IMR-90 (cell line): Measurements from ENCODE around the gene SLFNL1. TPM values are rescaled to one million over a fixed set of nuclear protein-coding genes. Genes with fewer than 3 reads are reported as not detected.

ENCODE experiments used
- ATAC-seq: fragments of 200-7000 bp; cut with Tn5 transposase; 2 replicates; pipeline ENCODE4 v1.9.1; 2020; ENCODE audit warnings: low read depth, mild to moderate bottlenecking, moderate library complexity
- BruUV-seq: library from RNA; stranded (reverse); fragments of 400-500 nt; replicated peaks from 2 replicates; lab custom pipeline; 2021; lab: Mats Ljungman, UMichigan
- CTCF ChIA-PET: fragments of 300-600 bp; formaldehyde crosslinking; extraction: SDS; loops from one replicate; lab custom pipeline; 2021; ENCODE audit warnings: antibody characterized with exemption; lab: Yijun Ruan, JAX
- POLR2A ChIA-PET: fragments of 300-600 bp; sonication (Branson Sonifier 250); formaldehyde crosslinking; loops from one replicate; lab custom pipeline; 2022; ENCODE audit warnings: antibody characterized with exemption; ENCODE audit not compliant: unreplicated experiment; lab: Charles Lee
- DNase-seq: peaks from one replicate; pipeline ENCODE4 v3.0.0; 2013
- H2AFZ ChIP-seq: replicated peaks from 2 replicates; pipeline ENCODE3; 2013; ENCODE audit warnings: low read length, mild to moderate bottlenecking; ENCODE audit not compliant: poor library complexity
- H2AK5ac ChIP-seq: 2 replicates; pipeline ENCODE4 v1.6.1; 2013; ENCODE audit warnings: low read depth, low read length, inconsistent platforms
- H2AK9ac ChIP-seq: replicated peaks from 2 replicates; pipeline ENCODE3; 2013; ENCODE audit warnings: mild to moderate bottlenecking, low read depth, low read length, moderate library complexity; ENCODE audit not compliant: poor library complexity
- H2BK120ac ChIP-seq: 2 replicates; pipeline ENCODE4 v1.6.1; 2013; ENCODE audit warnings: low read depth, low read length, inconsistent platforms
- H2BK15ac ChIP-seq: 3 replicates; pipeline ENCODE4 v1.6.1; 2013; ENCODE audit warnings: low read depth, low read length, inconsistent platforms
- H2BK20ac ChIP-seq: 2 replicates; pipeline ENCODE4 v1.6.1; 2013; ENCODE audit warnings: low read depth, mild to moderate bottlenecking, inconsistent platforms, low read length, moderate library complexity
- H2BK5ac ChIP-seq: 2 replicates; pipeline ENCODE4 v1.6.1; 2013; ENCODE audit warnings: mild to moderate bottlenecking, low read depth, low read length, inconsistent platforms; ENCODE audit not compliant: poor library complexity, severe bottlenecking
- H3K14ac ChIP-seq: replicated peaks from 2 replicates; pipeline ENCODE4 v1.6.1; 2013; ENCODE audit warnings: low read depth, low read length, inconsistent platforms
- H3K18ac ChIP-seq: 2 replicates; pipeline ENCODE4 v1.6.1; 2013; ENCODE audit warnings: low read depth, low read length, control low read depth
- H3K23ac ChIP-seq: 2 replicates; pipeline ENCODE4 v1.6.1; 2013; ENCODE audit warnings: low read depth, low read length, inconsistent platforms
- H3K27ac ChIP-seq: 2 replicates; pipeline ENCODE4 v1.5.1; 2013; ENCODE audit warnings: mild to moderate bottlenecking, control low read depth, low read length; ENCODE audit not compliant: insufficient read depth
- H3K27me3 ChIP-seq: 2 replicates; pipeline ENCODE4 v1.6.1; 2013; ENCODE audit warnings: low read length; ENCODE audit not compliant: control insufficient read depth, insufficient read depth
- H3K36me3 ChIP-seq: 2 replicates; pipeline ENCODE4 v1.6.1; 2013; ENCODE audit warnings: low read length, mixed read lengths; ENCODE audit not compliant: control insufficient read depth, insufficient read depth
- H3K4ac ChIP-seq: 2 replicates; pipeline ENCODE4 v1.6.1; 2013; ENCODE audit warnings: low read depth, low read length, inconsistent platforms
- H3K4me1 ChIP-seq: 2 replicates; pipeline ENCODE4 v1.6.1; 2013; ENCODE audit warnings: low read length, mixed read lengths; ENCODE audit not compliant: control insufficient read depth, insufficient read depth
- H3K4me2 ChIP-seq: 2 replicates; pipeline ENCODE4 v1.6.1; 2013; ENCODE audit warnings: low read depth, mild to moderate bottlenecking, control low read depth, low read length, moderate library complexity
- H3K4me3 ChIP-seq: 2 replicates; pipeline ENCODE4 v1.5.1; 2013; ENCODE audit warnings: low read depth, mild to moderate bottlenecking, control low read depth, low read length, moderate library complexity; ENCODE audit not compliant: insufficient read depth
- H3K56ac ChIP-seq: 2 replicates; pipeline ENCODE4 v1.6.1; 2013; ENCODE audit warnings: low read length, inconsistent platforms; ENCODE audit not compliant: insufficient read depth; ENCODE audit errors: extremely low read depth
- H3K79me1 ChIP-seq, 2 experiments: 2 replicates each; pipeline ENCODE4 v1.6.1; 2013; ENCODE audit warnings: low read length in 2 of 2, inconsistent platforms in 1 of 2, low read depth in 1 of 2
- H3K9ac ChIP-seq: 2 replicates; pipeline ENCODE4 v1.6.1; 2013; ENCODE audit warnings: low read depth, low read length, control low read depth
- H3K9me1 ChIP-seq: 2 replicates; pipeline ENCODE4 v1.6.1; 2013; ENCODE audit warnings: low read length, inconsistent platforms; ENCODE audit not compliant: insufficient read depth
- H3K9me3 ChIP-seq: 2 replicates; pipeline ENCODE4 v1.6.1; 2013; ENCODE audit warnings: low read length; ENCODE audit not compliant: control insufficient read depth, insufficient read depth
- H4K20me1 ChIP-seq: 2 replicates; pipeline ENCODE4 v1.6.1; 2013; ENCODE audit warnings: low read length, inconsistent platforms; ENCODE audit not compliant: insufficient read depth
- H4K5ac ChIP-seq: 2 replicates; pipeline ENCODE4 v1.6.1; 2013; ENCODE audit warnings: mild to moderate bottlenecking, low read depth, low read length, control low read depth
- H4K8ac ChIP-seq, 2 experiments: 2 replicates each; pipeline ENCODE4 v1.6.1; 2013; ENCODE audit warnings: low read depth in 2 of 2, low read length in 2 of 2, control low read depth in 1 of 2, inconsistent platforms in 1 of 2
- H4K91ac ChIP-seq: 2 replicates; pipeline ENCODE4 v1.6.1; 2013; ENCODE audit warnings: low read depth, low read length, inconsistent platforms; ENCODE audit not compliant: insufficient read depth
- BHLHE40 ChIP-seq: fragments of 150-350 bp; IDR thresholded peaks from 2 replicates; pipeline ENCODE4 v1.6.1; 2016; ENCODE audit warnings: mild to moderate bottlenecking, low read depth, low read length
- CEBPB ChIP-seq: IDR thresholded peaks from 2 replicates; pipeline ENCODE4 v1.6.1; 2012; ENCODE audit warnings: low read depth, low read length, improper control_type of control experiment
- FOS ChIP-seq: fragments of 150-350 bp; IDR thresholded peaks from 2 replicates; pipeline ENCODE4 v1.6.1; 2016; ENCODE audit warnings: low read depth, low read length
- POLR2A ChIP-seq: IDR thresholded peaks from 2 replicates; pipeline ENCODE4 v1.6.1; 2012; ENCODE audit warnings: mild to moderate bottlenecking, low read depth, low read length
- RAD21 ChIP-seq: IDR thresholded peaks from 2 replicates; pipeline ENCODE4 v1.6.1; 2012; ENCODE audit warnings: low read length, improper control_type of control experiment
- RCOR1 ChIP-seq: IDR thresholded peaks from 2 replicates; pipeline ENCODE4 v1.6.1; 2012; ENCODE audit warnings: mild to moderate bottlenecking, low read length, improper control_type of control experiment; ENCODE audit not compliant: insufficient replicate concordance
- USF2 ChIP-seq: fragments of 150-350 bp; IDR thresholded peaks from 2 replicates; pipeline ENCODE4 v1.6.1; 2017; ENCODE audit warnings: mild to moderate bottlenecking, antibody characterized with exemption, low read length, low read depth
- WGBS, 2 experiments: methylation state at CpG; one replicate each; pipeline versions ENCODE4 v1.1.5 to v1.1.7; 2013; ENCODE audit warnings: missing lambda C conversion rate in 2 of 2; ENCODE audit not compliant: insufficient read length in 1 of 2; ENCODE audit errors: extremely low coverage in 2 of 2; 5-methylcytosine and 5-hydroxymethylcytosine counted together
- dilution Hi-C: fragments of 300-500 bp; cut with HindIII; formaldehyde crosslinking; loops from one replicate; pipeline ENCODE4 v1.14.3; 2018; ENCODE audit warnings: low sequenced_read_pairs; ENCODE audit not compliant: unreplicated experiment
- in situ Hi-C: fragments of 300-500 bp; cut with MboI; formaldehyde crosslinking; loops from 3 replicates; pipeline ENCODE4 v1.14.3; 2019; ENCODE audit warnings: low sequenced_read_pairs, inconsistent platforms, mixed read lengths
- intact Hi-C: fragments of 100-400 bp; cut with micrococcal nuclease; formaldehyde crosslinking; loops from 2 replicates; pipeline ENCODE4 v1.10.0; 2022
- polyA plus RNA-seq, 3 experiments: library from polyadenylated mRNA; depleted of rRNA; stranded (reverse); fragments of >200 nt; gene quantifications; 2 replicates each; pipeline ENCODE4 v1.2.3, GENCODE V29; 2012; ENCODE audit warnings: low replicate concordance in 1 of 3
- total RNA-seq: library from RNA; depleted of rRNA; stranded (reverse); fragments of >200 nt; gene quantifications from 2 replicates; pipeline ENCODE4 v1.2.3, GENCODE V29; 2012

The SLFNL1 gene
- total and polyA plus RNA-seq, 2 of the 4 experiments (the other 2 are of a cell fraction): under 0.01 to 0.09 TPM

DNA sequence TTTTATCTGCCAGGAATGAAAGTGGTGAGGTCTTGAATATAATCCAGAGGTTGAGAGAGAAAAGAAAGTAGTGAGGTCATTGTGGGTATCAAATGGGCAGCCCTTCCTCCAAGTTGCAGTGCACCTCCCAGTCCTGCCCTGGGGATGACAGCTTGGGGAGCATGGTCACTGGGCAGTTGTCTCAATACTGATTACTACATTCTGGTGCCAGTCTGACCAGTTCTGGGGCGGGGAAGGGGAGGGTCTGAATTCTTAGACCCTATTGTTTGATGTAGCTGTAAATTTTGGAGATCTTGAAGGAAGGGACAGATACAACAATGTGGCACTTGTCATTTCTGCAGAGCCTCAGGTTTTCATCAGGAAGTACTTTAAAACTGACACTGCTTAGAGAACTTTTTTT lies 11.2 kb downstream of the SLFNL1 start:
- POLR2A ChIA-PET: no interaction called here
- H3K36me3 ChIP-seq: peaks cover 50% of the 10 kb centered on the region

More for the DNA sequence above, 11.2 kb downstream of the SLFNL1 start:
- Histone ChIP-seq H3K14ac (no peak overlapping the region), H3K9ac (no peak overlapping the region), H2BK15ac (no peak overlapping the region), H2BK20ac (no peak overlapping the region), H3K79me1 (peaks cover 24 to 80% of the 10 kb centered on the region in 2 experiments), H3K9me1 (peaks cover 8% of the 10 kb centered on the region; the same call in 1 of the 2 replicates), H3K18ac (no peak overlapping the region), H4K91ac (no peak overlapping the region), H2AK5ac (no peak overlapping the region), H2AFZ (no peak overlapping the region), H3K23ac (no peak overlapping the region), H3K27me3 (no peaks in the 10 kb centered on the region), H4K20me1 (peaks cover 3% of the 10 kb centered on the region; the same call in 1 of the 2 replicates), H3K4me1 (peaks cover 4% of the 10 kb centered on the region), H2BK120ac (no peak overlapping the region), H2AK9ac (no peak overlapping the region), H4K5ac (no peak overlapping the region), H3K4ac (no peak overlapping the region), H4K8ac (no peak overlapping the region), H3K4me2 (no peak overlapping the region), H3K4me3 (no peak overlapping the region), H3K27ac (no peak overlapping the region), H3K56ac (no peak overlapping the region), H2BK5ac (no peak overlapping the region), H3K9me3 (no peaks in the 10 kb centered on the region)
- no TSS peak for BruUV-seq
- DNase-seq (no peak), ATAC-seq (no peak)
- no peak for TF ChIP-seq POLR2A
- no peak for TF ChIP-seq CEBPB
- TF ChIP-seq RCOR1: no peak
- TF ChIP-seq USF2: no peak
- TF ChIP-seq RAD21: no peak
- TF ChIP-seq BHLHE40: no peak
- no peak for TF ChIP-seq FOS
- WGBS, 2 experiments: 86% methylated on average over 1 of the region's 1 CpG; no CpG with 5 or more reads in 1 of the 2 experiments
- dilution Hi-C loops: no loop called here
- CTCF ChIA-PET: no interaction called here
- in situ Hi-C loops: no loop called here
- intact Hi-C loops: no loop called here
